ENCODE data around the gene GNG7. TPM values are rescaled to one million over a fixed set of nuclear protein-coding genes. Genes with fewer than 3 reads are reported as not detected.

The GNG7 gene
- total RNA-seq, 2 donors from 2014 or later = 12.3 to 12.4 TPM

GRCh38 chr19:2699413-2700140 lies 2.9 kb downstream of the GNG7 start:
- Histone ChIP-seq H3K9me3 (ENCODE audit: control insufficient read depth, low read length) (no peaks in the 10 kb centered on the region), H3K9ac (ENCODE audit: extremely low read depth, low read length, poor library complexity, severe bottlenecking) (no peak overlapping the region), H3K4me3 (ENCODE audit: low read length) (no peak overlapping the region), H3K27ac (ENCODE audit: low read depth, low read length) (no peak overlapping the region), H3K36me3 (ENCODE audit: control insufficient read depth, insufficient read depth, low read length) (no peaks in the 10 kb centered on the region), H3K27me3 (ENCODE audit: control insufficient read depth, insufficient read depth, low read length, poor library complexity, severe bottlenecking) (peaks cover 22% of the 10 kb centered on the region), H3K4me1 (ENCODE audit: control insufficient read depth, insufficient read depth, low read length) (no peaks in the 10 kb centered on the region)
- Mint-ChIP-seq H3K27ac (no peak overlapping the region), H3K4me3 (no peak overlapping the region), H3K27me3 (ENCODE audit: insufficient read depth) (peaks cover 21% of the 10 kb centered on the region), H3K4me1 (peaks cover 9% of the 10 kb centered on the region), H3K36me3 (ENCODE audit: low read depth) (no peaks in the 10 kb centered on the region), H3K9me3 (no peaks in the 10 kb centered on the region)
- 82 to 92% methylated on average over 13 to 15 of the region's 15 CpGs for WGBS, 2 experiments (ENCODE audit: insufficient coverage in 1 of 2, insufficient read length in 1 of 2)
- no peak for DNase-seq
- TF ChIP-seq, protein P1, sequence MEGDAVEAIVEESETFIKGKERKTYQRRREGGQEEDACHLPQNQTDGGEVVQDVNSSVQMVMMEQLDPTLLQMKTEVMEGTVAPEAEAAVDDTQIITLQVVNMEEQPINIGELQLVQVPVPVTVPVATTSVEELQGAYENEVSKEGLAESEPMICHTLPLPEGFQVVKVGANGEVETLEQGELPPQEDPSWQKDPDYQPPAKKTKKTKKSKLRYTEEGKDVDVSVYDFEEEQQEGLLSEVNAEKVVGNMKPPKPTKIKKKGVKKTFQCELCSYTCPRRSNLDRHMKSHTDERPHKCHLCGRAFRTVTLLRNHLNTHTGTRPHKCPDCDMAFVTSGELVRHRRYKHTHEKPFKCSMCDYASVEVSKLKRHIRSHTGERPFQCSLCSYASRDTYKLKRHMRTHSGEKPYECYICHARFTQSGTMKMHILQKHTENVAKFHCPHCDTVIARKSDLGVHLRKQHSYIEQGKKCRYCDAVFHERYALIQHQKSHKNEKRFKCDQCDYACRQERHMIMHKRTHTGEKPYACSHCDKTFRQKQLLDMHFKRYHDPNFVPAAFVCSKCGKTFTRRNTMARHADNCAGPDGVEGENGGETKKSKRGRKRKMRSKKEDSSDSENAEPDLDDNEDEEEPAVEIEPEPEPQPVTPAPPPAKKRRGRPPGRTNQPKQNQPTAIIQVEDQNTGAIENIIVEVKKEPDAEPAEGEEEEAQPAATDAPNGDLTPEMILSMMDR (conservative IDR thresholded peaks at IDR 0.05) = no peak

- Histone ChIP-seq H3K9ac (ENCODE audit: extremely low read depth, low read length, poor library complexity, severe bottlenecking) (no peak overlapping the region), H3K9me3 (ENCODE audit: control insufficient read depth, low read length) (no peaks in the 10 kb centered on the region), H3K4me3 (ENCODE audit: low read length) (no peak overlapping the region), H3K36me3 (ENCODE audit: control insufficient read depth, insufficient read depth, low read length) (no peaks in the 10 kb centered on the region), H3K27ac (ENCODE audit: low read depth, low read length) (no peak overlapping the region), H3K4me1 (ENCODE audit: control insufficient read depth, insufficient read depth, low read length) (no peaks in the 10 kb centered on the region), H3K27me3 (ENCODE audit: control insufficient read depth, insufficient read depth, low read length, poor library complexity, severe bottlenecking) (no peaks in the 10 kb centered on the region)
- H3K4me1 Mint-ChIP-seq = no peaks in the 10 kb centered on the region
- WGBS, 2 experiments (ENCODE audit: insufficient coverage in 1 of 2, insufficient read length in 1 of 2) = 74 to 81% methylated on average over 4 to 5 of the region's 5 CpGs
- H3K4me3 Mint-ChIP-seq = no peak overlapping the region
- no peaks in the 10 kb centered on the region for H3K9me3 Mint-ChIP-seq
- no peak overlapping the region for H3K27ac Mint-ChIP-seq
- H3K27me3 Mint-ChIP-seq (ENCODE audit: insufficient read depth) = no peaks in the 10 kb centered on the region
- no peak for DNase-seq
- H3K36me3 Mint-ChIP-seq (ENCODE audit: low read depth) = peaks cover 2% of the 10 kb centered on the region
- TF ChIP-seq, protein P1 (conservative IDR thresholded peaks at IDR 0.05) = no peak
Measured at GRCh38 chr19:2694196-2694595, 8.3 kb downstream of the GNG7 start.

GRCh38 chr19:2693492-2694160 lies 8.9 kb downstream of the GNG7 start:
- DNase-seq = no peak
- no peak overlapping the region for H3K9ac ChIP-seq (ENCODE audit: extremely low read depth, low read length, poor library complexity, severe bottlenecking)
- Mint-ChIP-seq H3K27me3 (ENCODE audit: insufficient read depth) (no peaks in the 10 kb centered on the region), H3K4me1 (no peaks in the 10 kb centered on the region), H3K36me3 (ENCODE audit: low read depth) (peaks cover 2% of the 10 kb centered on the region), H3K9me3 (no peaks in the 10 kb centered on the region), H3K4me3 (no peak overlapping the region), H3K27ac (no peak overlapping the region)
- no peaks in the 10 kb centered on the region for H3K36me3 ChIP-seq (ENCODE audit: control insufficient read depth, insufficient read depth, low read length)
- TF ChIP-seq, protein P1 (conservative IDR thresholded peaks at IDR 0.05) = no peak
- H3K4me1 ChIP-seq (ENCODE audit: control insufficient read depth, insufficient read depth, low read length) = no peaks in the 10 kb centered on the region
- no peaks in the 10 kb centered on the region for H3K27me3 ChIP-seq (ENCODE audit: control insufficient read depth, insufficient read depth, low read length, poor library complexity, severe bottlenecking)
- no peaks in the 10 kb centered on the region for H3K9me3 ChIP-seq (ENCODE audit: control insufficient read depth, low read length)
- WGBS, 2 experiments (ENCODE audit: insufficient coverage in 1 of 2, insufficient read length in 1 of 2) = 85 to 92% methylated on average over 5 to 11 of the region's 12 CpGs
- H3K27ac ChIP-seq (ENCODE audit: low read depth, low read length) = no peak overlapping the region
- no peak overlapping the region for H3K4me3 ChIP-seq (ENCODE audit: low read length)
